ENCODE data around the gene NLRC5.
"Not testable (repeated sequence)": the region's sequence is repeated elsewhere in the genome, so short reads cannot be mapped to it uniquely, and the experiment has no call there.

The NLRC5 gene

GRCh38 chr16:57054771-57055170, 65.4 kb downstream of the NLRC5 start:
- DNase-seq, result no peak

DNA sequence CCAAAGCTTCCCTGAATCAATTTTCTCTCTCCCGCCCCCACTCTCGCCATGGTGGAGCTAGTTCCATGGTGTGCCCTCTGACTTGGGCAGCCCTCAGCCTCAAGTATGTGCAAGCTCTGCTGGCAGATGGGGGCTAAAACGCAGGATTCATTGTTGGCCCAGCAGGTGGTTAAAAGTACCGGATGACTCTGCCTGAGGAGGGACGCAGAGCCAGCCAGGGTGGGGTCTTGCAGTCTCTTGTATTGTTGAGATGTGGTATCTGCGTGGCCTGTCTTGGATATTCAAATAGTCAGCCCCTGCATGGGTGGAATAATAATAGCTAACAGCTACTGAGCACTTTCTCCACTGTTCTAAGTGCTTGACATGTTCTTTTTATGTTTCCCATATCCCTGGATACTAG, 66.3 kb downstream of the NLRC5 start:
- DNase-seq, result no peak

GRCh38 chr16:57058291-57058861, 69.0 kb downstream of the NLRC5 start:
- no peak for DNase-seq

- no peak for DNase-seq
These were observed 71.1 kb downstream of the NLRC5 start for GRCh38 chr16:57060323-57061083.

- no peak for DNase-seq
These were observed 71.9 kb downstream of the NLRC5 start for GRCh38 chr16:57061084-57061905.

DNA sequence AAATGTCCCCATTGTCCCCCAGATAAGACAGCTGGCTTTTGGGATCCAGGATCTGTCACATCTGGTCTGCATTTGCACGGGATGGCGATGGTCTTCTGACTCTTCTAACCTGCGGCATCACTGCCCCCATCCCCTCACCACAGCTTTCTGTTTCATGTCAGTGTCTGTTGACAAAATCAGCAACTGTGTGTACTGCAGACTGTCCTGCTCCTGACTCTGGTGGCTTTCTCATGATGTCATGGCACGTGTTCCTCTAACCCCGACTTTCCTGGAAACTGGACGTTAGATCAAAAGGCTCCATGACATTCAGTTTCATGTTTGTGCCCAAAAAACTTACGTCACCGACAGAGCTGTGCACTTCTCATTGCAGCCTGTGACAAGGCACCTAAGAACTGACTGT, 73.0 kb downstream of the NLRC5 start:
- DNase-seq, result no peak

- DNase-seq, result not testable (repeated sequence)
These were observed 73.8 kb downstream of the NLRC5 start for GRCh38 chr16:57063189-57063588.

DNA sequence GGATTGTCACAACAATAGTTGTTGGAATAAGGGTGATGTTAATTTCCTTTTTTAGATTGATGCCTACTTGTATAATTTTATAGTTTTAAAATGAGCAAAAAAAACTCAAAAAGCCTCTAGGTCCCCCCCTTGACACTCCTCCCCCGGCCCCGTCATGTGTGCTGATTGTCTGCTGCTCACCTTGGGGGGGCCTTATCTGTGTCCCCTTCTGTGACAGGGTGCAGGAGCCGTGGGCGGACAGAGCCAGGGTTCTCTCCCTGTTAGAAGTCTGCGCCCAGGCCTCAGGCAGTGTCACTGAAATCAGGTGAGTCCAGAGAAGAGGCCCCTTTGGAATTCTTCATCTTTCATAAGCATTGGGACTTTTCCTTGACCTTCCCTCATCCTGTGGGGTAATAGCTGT, 75.6 kb downstream of the NLRC5 start:
- DNase-seq, result no peak

GRCh38 chr16:57066625-57067024, 77.3 kb downstream of the NLRC5 start:
- DNase-seq, result no peak

DNA sequence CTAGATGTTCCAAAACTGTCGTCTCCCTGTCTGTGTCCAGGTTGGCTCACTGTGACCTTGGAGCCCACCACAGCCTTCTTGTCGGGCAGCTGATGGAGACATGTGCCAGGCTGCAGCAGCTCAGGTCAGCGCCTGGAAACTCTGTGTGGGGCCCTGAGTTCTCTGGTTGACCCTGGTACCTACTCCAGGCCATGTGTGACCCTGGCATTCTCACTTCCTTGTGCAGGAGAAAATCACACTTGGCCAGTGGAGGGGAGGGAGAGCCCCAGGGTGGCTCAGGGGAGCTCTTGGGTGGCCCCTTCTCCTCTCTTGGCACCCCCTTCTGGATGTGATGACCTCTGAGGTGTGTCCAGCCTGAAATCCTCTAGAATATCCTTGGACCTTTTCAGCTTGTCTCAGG, 78.0 kb downstream of the NLRC5 start:
- no peak for DNase-seq

DNA sequence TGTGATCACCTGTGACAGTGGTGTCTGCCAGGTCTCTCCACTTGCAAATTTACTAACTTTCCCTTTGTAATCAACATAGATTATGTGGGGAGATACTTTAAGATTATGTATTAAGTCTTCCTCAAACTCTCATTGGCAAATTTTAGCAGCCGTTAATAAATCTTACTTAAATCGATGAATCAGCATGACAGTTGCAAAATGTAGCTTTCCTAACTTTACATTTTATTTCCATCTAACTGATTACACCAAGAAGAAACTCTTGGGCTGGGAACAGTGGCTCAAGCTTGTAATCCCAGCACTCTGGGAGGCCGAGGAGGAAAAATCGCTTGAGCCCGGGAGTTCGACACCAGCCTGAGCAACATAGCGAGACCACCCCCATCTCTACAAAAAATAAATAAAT, 79.7 kb downstream of the NLRC5 start:
- no peak for DNase-seq

GRCh38 chr16:57069635-57070370, 80.4 kb downstream of the NLRC5 start:
- no peak for DNase-seq

DNA sequence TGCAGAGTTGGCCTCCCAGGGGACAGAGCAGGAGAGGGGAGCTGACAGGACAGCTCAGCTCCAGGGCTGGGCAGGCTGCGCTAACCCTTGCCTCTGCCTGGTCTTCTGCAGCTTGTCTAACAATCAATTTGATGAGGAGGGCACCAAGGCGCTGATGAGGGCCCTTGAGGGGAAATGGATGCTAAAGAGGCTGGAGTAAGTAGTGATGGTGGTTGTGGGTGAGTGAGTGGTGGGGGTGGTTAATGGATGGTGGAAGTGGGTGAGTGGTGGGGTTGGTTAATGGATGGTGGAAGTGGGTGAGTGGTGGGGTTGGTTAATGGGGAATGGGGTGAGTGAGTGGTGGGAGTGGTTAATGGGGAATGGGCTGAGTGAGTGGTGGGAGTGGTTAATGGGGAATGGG, 81.1 kb downstream of the NLRC5 start:
- no peak for DNase-seq

DNA sequence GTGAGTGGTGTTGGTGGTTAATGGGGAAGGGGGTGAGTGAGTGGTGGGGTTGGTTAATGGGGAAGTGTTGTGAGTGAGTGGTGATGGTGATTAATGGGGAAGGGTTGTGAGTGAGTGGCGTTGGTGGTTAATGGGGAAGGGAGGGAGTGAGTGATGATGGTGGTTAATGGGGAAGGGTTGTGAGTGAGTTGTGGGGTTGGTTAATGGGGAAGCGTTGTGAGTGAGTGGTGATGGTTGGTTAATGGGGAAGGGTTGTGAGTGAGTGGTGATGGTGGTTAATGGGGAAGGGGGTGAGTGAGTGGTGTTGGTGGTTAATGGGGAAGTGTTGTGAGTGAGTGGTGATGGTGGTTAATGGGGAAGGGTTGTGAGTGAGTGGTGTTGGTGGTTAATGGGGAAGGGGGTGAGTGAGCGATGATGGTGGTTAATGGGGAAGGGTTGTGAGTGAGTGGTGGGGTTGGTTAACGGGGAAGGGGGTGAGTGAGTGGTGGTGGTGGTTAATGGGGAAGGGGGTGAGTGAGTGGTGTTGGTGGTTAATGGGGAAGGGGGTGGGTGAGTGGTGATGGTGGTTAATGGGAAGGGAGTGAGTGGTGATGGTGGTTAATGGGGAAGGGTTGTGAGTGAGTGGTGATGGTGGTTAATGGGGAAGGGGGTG, 81.8 kb downstream of the NLRC5 start:
- not testable (repeated sequence) for DNase-seq

GRCh38 chr16:57071831-57072582, 82.7 kb downstream of the NLRC5 start:
- no peak for DNase-seq

DNA sequence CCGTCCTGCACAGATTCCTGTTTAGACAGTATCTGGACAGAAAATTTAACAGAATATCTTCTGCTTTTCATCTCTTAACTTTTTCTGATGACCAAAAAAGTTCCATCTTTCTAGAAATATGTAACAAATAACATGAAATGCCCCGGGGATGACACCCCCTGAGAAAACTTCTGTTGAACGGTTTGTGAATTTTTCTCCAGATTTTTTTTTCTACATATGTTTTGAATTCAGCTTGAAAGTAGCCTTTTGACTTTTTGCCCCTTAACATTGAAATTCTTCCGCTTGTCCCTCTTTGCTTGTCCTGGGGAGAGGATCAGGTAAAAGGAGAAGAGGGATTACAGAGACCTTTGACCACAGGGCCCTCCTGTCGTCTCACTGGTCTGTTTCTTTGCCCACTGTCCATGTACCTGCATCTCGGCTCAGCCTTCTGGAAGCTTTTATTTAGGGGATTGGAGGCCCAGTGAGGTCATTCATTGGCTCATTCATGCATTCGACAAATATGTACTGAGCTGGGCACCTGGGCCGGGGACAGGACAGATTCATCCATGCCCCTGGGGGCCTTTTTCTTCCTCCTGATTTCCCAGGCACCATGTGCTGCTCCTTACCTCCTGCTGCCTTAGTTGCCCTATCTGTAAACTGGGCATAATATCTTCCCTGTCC, 83.4 kb downstream of the NLRC5 start:
- no peak for DNase-seq

GRCh38 chr16:57077714-57078113, 88.4 kb downstream of the NLRC5 start:
- no peak for DNase-seq

GRCh38 chr16:57081744-57082143, 92.4 kb downstream of the NLRC5 start:
- no peak for DNase-seq

GRCh38 chr16:57082664-57083063, 93.3 kb downstream of the NLRC5 start:
- no peak for DNase-seq

DNA sequence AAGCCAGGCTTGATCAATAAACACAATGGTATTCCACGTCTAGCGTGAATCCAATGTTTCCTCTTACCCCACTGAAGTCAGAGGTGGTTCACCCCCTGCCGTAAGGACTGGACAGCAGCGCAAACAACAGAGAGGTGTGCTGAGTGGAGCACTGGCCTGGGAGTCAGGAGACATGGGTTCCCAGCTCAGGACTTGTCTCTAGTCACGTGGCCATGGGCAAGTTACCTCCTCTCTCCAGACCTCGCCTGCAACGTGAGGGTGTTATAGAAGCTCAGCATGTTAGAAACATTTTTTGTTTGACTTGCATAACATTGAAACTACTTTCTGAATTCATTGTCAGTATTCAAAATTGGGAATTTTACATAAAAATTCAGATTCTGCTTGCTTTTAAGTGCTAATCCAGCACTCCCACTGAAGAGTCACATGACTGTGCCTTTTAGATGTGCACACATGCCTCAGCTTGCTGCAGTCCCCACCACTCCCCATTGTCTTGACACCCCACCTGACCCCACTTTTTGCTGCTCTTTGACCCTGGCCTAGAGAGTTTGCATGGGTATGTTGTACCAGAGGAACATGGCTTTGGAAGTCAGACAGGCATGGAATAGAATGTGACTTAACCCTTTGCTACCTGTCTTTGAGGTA, 94.2 kb downstream of the NLRC5 start:
- no peak for DNase-seq

GRCh38 chr16:57084257-57084770, 95.0 kb downstream of the NLRC5 start:
- DNase-seq, result peak; percentile 66

All from effector CD4-positive, alpha-beta T cell (primary cell).